Neural progenitor cell (in vitro differentiated cells): ENCODE results near the gene RAB9B. TPM values are rescaled to one million over a fixed set of nuclear protein-coding genes. Genes with fewer than 3 reads are reported as not detected.

ENCODE experiments used
- DNase-seq: peaks from one replicate; pipeline ENCODE4 v3.0.0-alpha.2; 2016; ENCODE audit warnings: low spot score
- H2AFZ ChIP-seq: fragments of 200-600 bp; sonication (generic); replicated peaks from 2 replicates; pipeline ENCODE4 v1.6.1; 2016; ENCODE audit warnings: antibody characterized with exemption
- H3F3A ChIP-seq: fragments of 200-600 bp; sonication (generic); 2 replicates; pipeline ENCODE4 v1.6.1; 2016; ENCODE audit warnings: antibody characterized with exemption, low read depth
- H3K27ac ChIP-seq: fragments of 200-600 bp; sonication (generic); 2 replicates; pipeline ENCODE4 v1.5.1; 2016; ENCODE audit warnings: mild to moderate bottlenecking
- H3K27me3 ChIP-seq: fragments of 200-600 bp; sonication (generic); 2 replicates; pipeline ENCODE4 v1.6.1; 2016; ENCODE audit warnings: mild to moderate bottlenecking, moderate library complexity
- H3K36me3 ChIP-seq: fragments of 200-600 bp; sonication (generic); 2 replicates; pipeline ENCODE4 v1.5.1; 2016
- H3K4me1 ChIP-seq: fragments of 200-600 bp; sonication (generic); 2 replicates; pipeline ENCODE4 v1.6.1; 2016; ENCODE audit warnings: mixed run types
- H3K4me2 ChIP-seq: fragments of 200-600 bp; sonication (generic); 2 replicates; pipeline ENCODE4 v1.6.1; 2016
- H3K4me3 ChIP-seq: fragments of 200-600 bp; sonication (generic); 2 replicates; pipeline ENCODE4 v1.5.1; 2016
- H3K79me2 ChIP-seq: fragments of 200-600 bp; sonication (generic); 2 replicates; pipeline ENCODE4 v1.6.1; 2016; ENCODE audit warnings: low read depth
- H3K9ac ChIP-seq: fragments of 200-600 bp; sonication (generic); 2 replicates; pipeline ENCODE4 v1.6.1; 2016
- H3K9me3 ChIP-seq: fragments of 200-600 bp; sonication (generic); 2 replicates; pipeline ENCODE4 v1.5.1; 2016; ENCODE audit warnings: low read depth
- H4K20me1 ChIP-seq: fragments of 200-600 bp; sonication (generic); 2 replicates; pipeline ENCODE4 v1.6.1; 2016; ENCODE audit warnings: low read depth
- H3K27ac Mint-ChIP-seq: 3 replicates; pipeline ENCODE4 v1.8.0; 2021; ENCODE audit warnings: mixed read lengths
- H3K27me3 Mint-ChIP-seq: 2 replicates; pipeline ENCODE4 v1.8.0; 2022; ENCODE audit warnings: low read depth, mild to moderate bottlenecking, inconsistent platforms, moderate library complexity, mixed read lengths; ENCODE audit not compliant: insufficient read depth
- H3K36me3 Mint-ChIP-seq: 3 replicates; pipeline ENCODE4 v1.8.0; 2021; ENCODE audit warnings: mixed read lengths
- H3K4me1 Mint-ChIP-seq: 3 replicates; pipeline ENCODE4 v1.8.0; 2021; ENCODE audit warnings: mixed read lengths
- H3K4me3 Mint-ChIP-seq: 3 replicates; pipeline ENCODE4 v1.8.0; 2021; ENCODE audit warnings: mild to moderate bottlenecking, moderate library complexity, mixed read lengths
- H3K9me3 Mint-ChIP-seq: 3 replicates; pipeline ENCODE4 v1.8.0; 2020; ENCODE audit warnings: mixed read lengths
- CTCF ChIP-seq: fragments of 200-600 bp; sonication (generic); IDR thresholded peaks from 2 replicates; pipeline ENCODE4 v1.5.1; 2017; ENCODE audit warnings: antibody characterized with exemption, mild to moderate bottlenecking
- EZH2 ChIP-seq: fragments of 200-600 bp; sonication (generic); IDR thresholded peaks from 2 replicates; pipeline ENCODE4 v1.6.1; 2017; ENCODE audit warnings: antibody characterized with exemption, mild to moderate bottlenecking, moderate library complexity
- EZH2phosphoT487 ChIP-seq: fragments of 200-600 bp; sonication (generic); IDR thresholded peaks from 2 replicates; pipeline ENCODE4 v1.6.1; 2017; ENCODE audit warnings: antibody characterized with exemption
- total RNA-seq: library from RNA; depleted of rRNA; stranded (reverse); fragments of >200 nt; gene quantifications from 2 replicates; pipeline ENCODE4 v1.2.3, GENCODE V29; 2015; ENCODE audit warnings: low replicate concordance

Gene RAB9B
- total RNA-seq, 1 donor from 2014 or later: 2.2 TPM

GRCh38 chrX:103783971-103784370, 48.1 kb downstream of the RAB9B start:
- H3K4me1 ChIP-seq: peaks cover 55% of the 10 kb centered on the region
- H3K9ac ChIP-seq: no peak overlapping the region
- H3K4me3 ChIP-seq: no peak overlapping the region
- H3K9me3 ChIP-seq: no peaks in the 10 kb centered on the region
- no peak overlapping the region for H3K4me2 ChIP-seq
- peak overlapping the region; percentile 53 for H3K27ac Mint-ChIP-seq
- H3K4me3 Mint-ChIP-seq: no peak overlapping the region
- DNase-seq: no peak
- no peaks in the 10 kb centered on the region for H3K27me3 ChIP-seq
- no peak overlapping the region for H3K27ac ChIP-seq
- peaks cover 35% of the 10 kb centered on the region for H3F3A ChIP-seq
- H3K36me3 ChIP-seq: peaks cover 7% of the 10 kb centered on the region
- peaks cover 40% of the 10 kb centered on the region for H3K79me2 ChIP-seq
- H4K20me1 ChIP-seq: peaks cover 3% of the 10 kb centered on the region
- peaks cover 3% of the 10 kb centered on the region for H3K27me3 Mint-ChIP-seq
- peaks cover 8% of the 10 kb centered on the region for H3K36me3 Mint-ChIP-seq
- H2AFZ ChIP-seq: no peak overlapping the region
- H3K4me1 Mint-ChIP-seq: peaks cover 53% of the 10 kb centered on the region
- no peaks in the 10 kb centered on the region for H3K9me3 Mint-ChIP-seq
- no peak for TF ChIP-seq EZH2
- no peak for TF ChIP-seq EZH2phosphoT487
- TF ChIP-seq CTCF: no peak

GRCh38 chrX:103783196-103783595, 48.9 kb downstream of the RAB9B start:
- H3K27ac Mint-ChIP-seq: peak overlapping the region; percentile 35
- DNase-seq: no peak
- H3K36me3 Mint-ChIP-seq: peaks cover 8% of the 10 kb centered on the region
- peaks cover 1% of the 10 kb centered on the region for H3K36me3 ChIP-seq
- H3K27ac ChIP-seq: peak overlapping the region; percentile 51
- no peaks in the 10 kb centered on the region for H3K9me3 ChIP-seq
- H3K27me3 Mint-ChIP-seq: peaks cover 3% of the 10 kb centered on the region
- H3K4me3 Mint-ChIP-seq: no peak overlapping the region
- H4K20me1 ChIP-seq: peaks cover 3% of the 10 kb centered on the region
- H2AFZ ChIP-seq: no peak overlapping the region
- peak overlapping the region; percentile 60 for H3K4me2 ChIP-seq
- peaks cover 35% of the 10 kb centered on the region for H3F3A ChIP-seq
- no peaks in the 10 kb centered on the region for H3K9me3 Mint-ChIP-seq
- peaks cover 48% of the 10 kb centered on the region for H3K79me2 ChIP-seq
- peaks cover 63% of the 10 kb centered on the region for H3K4me1 ChIP-seq
- peaks cover 58% of the 10 kb centered on the region for H3K4me1 Mint-ChIP-seq
- no peak for TF ChIP-seq EZH2phosphoT487
- TF ChIP-seq EZH2: no peak
- no peak for TF ChIP-seq CTCF
- peak overlapping the region; percentile 12 for H3K4me3 ChIP-seq
- H3K9ac ChIP-seq: no peak overlapping the region
- H3K27me3 ChIP-seq: no peaks in the 10 kb centered on the region

- Histone ChIP-seq H3K27me3 (no peaks in the 10 kb centered on the region), H3K4me2 (peak overlapping the region; percentile 60), H3K4me1 (peaks cover 68% of the 10 kb centered on the region), H3K4me3 (peak overlapping the region; percentile 12), H3K36me3 (no peaks in the 10 kb centered on the region), H4K20me1 (peaks cover 3% of the 10 kb centered on the region), H3K9ac (no peak overlapping the region), H3K27ac (peak overlapping the region; percentile 51), H3K79me2 (peaks cover 53% of the 10 kb centered on the region), H3F3A (peaks cover 35% of the 10 kb centered on the region), H2AFZ (no peak overlapping the region), H3K9me3 (no peaks in the 10 kb centered on the region)
- peak overlapping the region; percentile 35 for H3K27ac Mint-ChIP-seq
- no peak overlapping the region for H3K4me3 Mint-ChIP-seq
- H3K36me3 Mint-ChIP-seq: peaks cover 6% of the 10 kb centered on the region
- H3K9me3 Mint-ChIP-seq: no peaks in the 10 kb centered on the region
- TF ChIP-seq CTCF: no peak
- TF ChIP-seq EZH2phosphoT487: no peak
- TF ChIP-seq EZH2: no peak
- DNase-seq: peak; percentile 62
- peaks cover 63% of the 10 kb centered on the region for H3K4me1 Mint-ChIP-seq
- peaks cover 3% of the 10 kb centered on the region for H3K27me3 Mint-ChIP-seq
Measured at GRCh38 chrX:103782640-103783039, 49.4 kb downstream of the RAB9B start.
